Measurements from ENCODE around the gene CCDC27. TPM values are rescaled to one million over a fixed set of nuclear protein-coding genes. Genes with fewer than 3 reads are reported as not detected.

Gene CCDC27
- total RNA-seq, 6 experiments from 2014 or later = not detected

- TF ChIP-seq POLR2A (IDR thresholded peaks at IDR 0.05) = no peak
- TF ChIP-seq CTCF (IDR thresholded peaks at IDR 0.05) = no peak
- peaks cover 0 to 14% (median 0%) of the 10 kb centered on the region in 4 donors for H3K4me1 ChIP-seq
- H3K36me3 ChIP-seq = peaks cover 5 to 61% (median 32%) of the 10 kb centered on the region in 4 donors
- no peaks in the 10 kb centered on the region for H3K9me3 ChIP-seq
- intact Hi-C loops (cut with DNase I) = no loop called here
- 20% methylated on average over 4 of the region's 13 CpGs for WGBS (ENCODE audit: insufficient coverage, low coverage, low lambda C conversion rate, missing lambda C conversion rate)
- peak; percentile 53 to 93 (median 81) for ATAC-seq
- DNase-seq = peak; percentile 77 to 91 (median 87)
- H3K4me3 ChIP-seq = no peak overlapping the region
- H3K27ac ChIP-seq = no peak overlapping the region
- no peaks in the 10 kb centered on the region for H3K27me3 ChIP-seq
Measured at GRCh38 chr1:3785045-3785444, 32.8 kb downstream of the CCDC27 start.

- TF ChIP-seq POLR2A (IDR thresholded peaks at IDR 0.05) (no peak), CTCF (IDR thresholded peaks at IDR 0.05) (peak; percentile 30 to 69 (median 38))
- intact Hi-C loops (cut with DNase I) = no loop called here
- no peaks in the 10 kb centered on the region for H3K27me3 ChIP-seq
- peaks cover 5 to 55% (median 31%) of the 10 kb centered on the region in 4 donors for H3K36me3 ChIP-seq
- 62% methylated on average over 11 of the region's 14 CpGs for WGBS (ENCODE audit: insufficient coverage, low coverage, low lambda C conversion rate, missing lambda C conversion rate)
- no peak overlapping the region for H3K27ac ChIP-seq
- peak in 1 of 3 donors; percentile 44 for DNase-seq
- peak; percentile 36 to 86 (median 73) for ATAC-seq
- no peaks in the 10 kb centered on the region for H3K9me3 ChIP-seq
- H3K4me1 ChIP-seq = peaks cover 0 to 14% (median 0%) of the 10 kb centered on the region in 4 donors
- no peak overlapping the region for H3K4me3 ChIP-seq
Measured at GRCh38 chr1:3785456-3786157, 33.4 kb downstream of the CCDC27 start.

- Histone ChIP-seq H3K36me3 (peaks cover 5 to 44% (median 22%) of the 10 kb centered on the region in 4 donors), H3K27ac (no peak overlapping the region), H3K27me3 (no peaks in the 10 kb centered on the region), H3K9me3 (no peaks in the 10 kb centered on the region), H3K4me3 (no peak overlapping the region), H3K4me1 (peaks cover 0 to 14% (median 0%) of the 10 kb centered on the region in 4 donors)
- intact Hi-C loops (cut with DNase I) = no loop called here
- TF ChIP-seq POLR2A (IDR thresholded peaks at IDR 0.05) = no peak
- no peak for TF ChIP-seq CTCF (IDR thresholded peaks at IDR 0.05)
- 80% methylated on average over 19 of the region's 45 CpGs for WGBS (ENCODE audit: insufficient coverage, low coverage, low lambda C conversion rate, missing lambda C conversion rate)
- ATAC-seq (no peak), DNase-seq (no peak)
Measured at GRCh38 chr1:3786468-3787348, 34.5 kb downstream of the CCDC27 start.

- no peak overlapping the region for H3K4me3 ChIP-seq
- H3K27ac ChIP-seq = no peak overlapping the region
- no peaks in the 10 kb centered on the region for H3K9me3 ChIP-seq
- peaks cover 0 to 14% (median 0%) of the 10 kb centered on the region in 4 donors for H3K4me1 ChIP-seq
- intact Hi-C loops (cut with DNase I) = no loop called here
- TF ChIP-seq CTCF (IDR thresholded peaks at IDR 0.05) (no peak), POLR2A (IDR thresholded peaks at IDR 0.05) (no peak)
- peaks cover 5 to 41% (median 19%) of the 10 kb centered on the region in 4 donors for H3K36me3 ChIP-seq
- no peak for DNase-seq
- ATAC-seq = no peak
- H3K27me3 ChIP-seq = no peaks in the 10 kb centered on the region
- 69% methylated on average over 4 of the region's 10 CpGs for WGBS (ENCODE audit: insufficient coverage, low coverage, low lambda C conversion rate, missing lambda C conversion rate)
Measured at GRCh38 chr1:3787349-3787715, 35.1 kb downstream of the CCDC27 start.

Data from right lobe of liver (tissue), 6 donors.